Measurements from ENCODE around the gene CD33. TPM values are rescaled to one million over a fixed set of nuclear protein-coding genes. Genes with fewer than 3 reads are reported as not detected.

The CD33 gene
- total and polyA plus RNA-seq, 2 donors (not counting 1 experiment from before 2014, with no cell fraction given) = not detected

- no peak overlapping the region for H2AFZ ChIP-seq (ENCODE audit: low read length)
- H3K79me2 ChIP-seq (ENCODE audit: control insufficient read depth, insufficient read depth, low read length) = no peaks in the 10 kb centered on the region
- no peaks in the 10 kb centered on the region for H3K9me3 ChIP-seq (ENCODE audit: control insufficient read depth, insufficient read depth, low read depth, low read length)
- no peaks in the 10 kb centered on the region for H3K36me3 ChIP-seq (ENCODE audit: control insufficient read depth, insufficient read depth, low read length)
- H3K9ac ChIP-seq (ENCODE audit: insufficient read depth, low read length) = no peak overlapping the region
- TF ChIP-seq, protein P1, sequence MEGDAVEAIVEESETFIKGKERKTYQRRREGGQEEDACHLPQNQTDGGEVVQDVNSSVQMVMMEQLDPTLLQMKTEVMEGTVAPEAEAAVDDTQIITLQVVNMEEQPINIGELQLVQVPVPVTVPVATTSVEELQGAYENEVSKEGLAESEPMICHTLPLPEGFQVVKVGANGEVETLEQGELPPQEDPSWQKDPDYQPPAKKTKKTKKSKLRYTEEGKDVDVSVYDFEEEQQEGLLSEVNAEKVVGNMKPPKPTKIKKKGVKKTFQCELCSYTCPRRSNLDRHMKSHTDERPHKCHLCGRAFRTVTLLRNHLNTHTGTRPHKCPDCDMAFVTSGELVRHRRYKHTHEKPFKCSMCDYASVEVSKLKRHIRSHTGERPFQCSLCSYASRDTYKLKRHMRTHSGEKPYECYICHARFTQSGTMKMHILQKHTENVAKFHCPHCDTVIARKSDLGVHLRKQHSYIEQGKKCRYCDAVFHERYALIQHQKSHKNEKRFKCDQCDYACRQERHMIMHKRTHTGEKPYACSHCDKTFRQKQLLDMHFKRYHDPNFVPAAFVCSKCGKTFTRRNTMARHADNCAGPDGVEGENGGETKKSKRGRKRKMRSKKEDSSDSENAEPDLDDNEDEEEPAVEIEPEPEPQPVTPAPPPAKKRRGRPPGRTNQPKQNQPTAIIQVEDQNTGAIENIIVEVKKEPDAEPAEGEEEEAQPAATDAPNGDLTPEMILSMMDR (conservative IDR thresholded peaks at IDR 0.05 in 1 of 2, IDR thresholded peaks at IDR 0.05 in 1 of 2; ENCODE audit: low read depth in 1 of 2, low read length in 2 of 2) = no peak
- no peak for TF ChIP-seq EZH2 (IDR thresholded peaks at IDR 0.05; ENCODE audit: low read length, missing control alignments)
- H3K27ac ChIP-seq (ENCODE audit: insufficient read depth, low read length) = no peak overlapping the region
- no peak overlapping the region for H3K4me2 ChIP-seq (ENCODE audit: extremely low read depth, insufficient read depth, low read length)
- no peaks in the 10 kb centered on the region for H3K4me1 ChIP-seq (ENCODE audit: control insufficient read depth, extremely low read depth, insufficient read depth, low read length)
- no peak overlapping the region for H3K4me3 ChIP-seq (replicated peaks in 1 of 4; ENCODE audit: control extremely low read depth in 1 of 4, insufficient read depth in 1 of 4, low read depth in 3 of 4, low read length in 4 of 4)
- no peak for DNase-seq (ENCODE audit: low read depth in 2 of 2)
- H3K27me3 ChIP-seq (ENCODE audit: control insufficient read depth, insufficient read depth, low read length) = no peaks in the 10 kb centered on the region
- no peaks in the 10 kb centered on the region for H4K20me1 ChIP-seq (ENCODE audit: control insufficient read depth, extremely low read depth, insufficient read depth, low read length)
Measured at GRCh38 chr19:51203916-51204315, 21.0 kb upstream of the CD33 start.

GRCh38 chr19:51204321-51204720 lies 20.6 kb upstream of the CD33 start:
- H3K4me2 ChIP-seq (ENCODE audit: extremely low read depth, insufficient read depth, low read length) = no peak overlapping the region
- no peak overlapping the region for H3K4me3 ChIP-seq (replicated peaks in 1 of 4; ENCODE audit: control extremely low read depth in 1 of 4, insufficient read depth in 1 of 4, low read depth in 3 of 4, low read length in 4 of 4)
- H3K79me2 ChIP-seq (ENCODE audit: control insufficient read depth, insufficient read depth, low read length) = no peaks in the 10 kb centered on the region
- no peak for TF ChIP-seq EZH2 (IDR thresholded peaks at IDR 0.05; ENCODE audit: low read length, missing control alignments)
- TF ChIP-seq, protein P1 (conservative IDR thresholded peaks at IDR 0.05 in 1 of 2, IDR thresholded peaks at IDR 0.05 in 1 of 2; ENCODE audit: low read depth in 1 of 2, low read length in 2 of 2) = no peak
- no peaks in the 10 kb centered on the region for H3K4me1 ChIP-seq (ENCODE audit: control insufficient read depth, extremely low read depth, insufficient read depth, low read length)
- no peaks in the 10 kb centered on the region for H4K20me1 ChIP-seq (ENCODE audit: control insufficient read depth, extremely low read depth, insufficient read depth, low read length)
- DNase-seq (ENCODE audit: low read depth in 2 of 2) = no peak
- no peaks in the 10 kb centered on the region for H3K36me3 ChIP-seq (ENCODE audit: control insufficient read depth, insufficient read depth, low read length)
- no peak overlapping the region for H2AFZ ChIP-seq (ENCODE audit: low read length)
- no peak overlapping the region for H3K27ac ChIP-seq (ENCODE audit: insufficient read depth, low read length)
- H3K9me3 ChIP-seq (ENCODE audit: control insufficient read depth, insufficient read depth, low read depth, low read length) = no peaks in the 10 kb centered on the region
- no peaks in the 10 kb centered on the region for H3K27me3 ChIP-seq (ENCODE audit: control insufficient read depth, insufficient read depth, low read length)
- no peak overlapping the region for H3K9ac ChIP-seq (ENCODE audit: insufficient read depth, low read length)

- DNase-seq (ENCODE audit: low read depth in 2 of 2) = no peak
- Histone ChIP-seq H3K4me2 (ENCODE audit: extremely low read depth, insufficient read depth, low read length) (no peak overlapping the region), H4K20me1 (ENCODE audit: control insufficient read depth, extremely low read depth, insufficient read depth, low read length) (no peaks in the 10 kb centered on the region), H3K27ac (ENCODE audit: insufficient read depth, low read length) (no peak overlapping the region), H3K79me2 (ENCODE audit: control insufficient read depth, insufficient read depth, low read length) (no peaks in the 10 kb centered on the region), H3K9ac (ENCODE audit: insufficient read depth, low read length) (no peak overlapping the region), H3K36me3 (ENCODE audit: control insufficient read depth, insufficient read depth, low read length) (no peaks in the 10 kb centered on the region), H3K4me1 (ENCODE audit: control insufficient read depth, extremely low read depth, insufficient read depth, low read length) (no peaks in the 10 kb centered on the region), H3K27me3 (ENCODE audit: control insufficient read depth, insufficient read depth, low read length) (no peaks in the 10 kb centered on the region), H2AFZ (ENCODE audit: low read length) (no peak overlapping the region), H3K9me3 (ENCODE audit: control insufficient read depth, insufficient read depth, low read depth, low read length) (no peaks in the 10 kb centered on the region), H3K4me3 (replicated peaks in 1 of 4; ENCODE audit: control extremely low read depth in 1 of 4, insufficient read depth in 1 of 4, low read depth in 3 of 4, low read length in 4 of 4) (no peak overlapping the region)
- no peak for TF ChIP-seq EZH2 (IDR thresholded peaks at IDR 0.05; ENCODE audit: low read length, missing control alignments)
- TF ChIP-seq, protein P1 (conservative IDR thresholded peaks at IDR 0.05 in 1 of 2, IDR thresholded peaks at IDR 0.05 in 1 of 2; ENCODE audit: low read depth in 1 of 2, low read length in 2 of 2) = no peak
Measured at GRCh38 chr19:51207747-51208146, 17.1 kb upstream of the CD33 start.

All from fibroblast of lung (primary cell).